Thyroid gland (tissue), 4 donors: ENCODE data around the gene DPP7. TPM values are rescaled to one million over a fixed set of nuclear protein-coding genes. Genes with fewer than 3 reads are reported as not detected.

ENCODE experiments used
- DNase-seq, 2 donors: peaks; one replicate each; pipeline ENCODE4 v3.0.0-alpha.2; 2019
- H3K27ac ChIP-seq, 3 donors: fragments of 200-600 bp; sonication (generic); 1 replicate in 2 of 3; 2 replicates in 1 of 3; pipeline ENCODE4 v1.5.1; 2016 to 2019; ENCODE audit warnings: mild to moderate bottlenecking in 1 of 3, moderate library complexity in 1 of 3
- H3K27me3 ChIP-seq: fragments of 200-600 bp; sonication (generic); one replicate; pipeline ENCODE4 v1.5.1; 2019
- H3K36me3 ChIP-seq, 2 donors: fragments of 200-600 bp; sonication (generic); one replicate each; pipeline ENCODE4 v1.5.1; 2016 to 2019
- H3K4me1 ChIP-seq, 2 donors: fragments of 200-600 bp; sonication (generic); one replicate each; pipeline ENCODE4 v1.5.1; 2017 to 2019
- H3K4me3 ChIP-seq, 3 donors: fragments of 200-600 bp; sonication (generic); replicated peaks in 1 of 3; 1 replicate in 2 of 3; 2 replicates in 1 of 3; pipeline ENCODE4 v1.5.1; 2016; ENCODE audit warnings: mild to moderate bottlenecking in 1 of 3
- H3K9me3 ChIP-seq: fragments of 200-600 bp; sonication (generic); one replicate; pipeline ENCODE4 v1.5.1; 2017
- POLR2A ChIP-seq, 2 donors: fragments of 450-650 bp; IDR thresholded peaks; one replicate each; pipeline ENCODE4 v1.6.1; 2017; ENCODE audit warnings: antibody characterized with exemption in 2 of 2, mild to moderate bottlenecking in 2 of 2, moderate library complexity in 1 of 2
- WGBS, 2 donors: methylation state at CpG; one replicate each; pipeline ENCODE4 v1.1.5; 2017; 5-methylcytosine and 5-hydroxymethylcytosine counted together
- intact Hi-C: fragments of 100-400 bp; cut with DNase I; formaldehyde crosslinking; loops from one replicate; pipeline ENCODE4 v1.15.1; 2023
- total RNA-seq, 4 donors: library from RNA; depleted of rRNA; stranded (reverse); fragments of >200 nt; gene quantifications; one replicate each; pipeline ENCODE4 v1.2.3, GENCODE V29; 2016
- TF ChIP-seq, protein P1 (sequence below), 6 experiments: fragments of 200-600 bp in 3 of 6; fragments of 450-650 bp in 3 of 6; sonication (generic) in 3 of 6; IDR thresholded peaks; one replicate each; pipeline ENCODE4 v1.5.1; 2016 to 2019; ENCODE audit warnings: antibody characterized with exemption in 6 of 6, mild to moderate bottlenecking in 2 of 6, inconsistent platforms in 1 of 6, moderate library complexity in 1 of 6

Gene DPP7
- total RNA-seq, 4 donors from 2014 or later = 120 to 209 (median 157) TPM

DNA sequence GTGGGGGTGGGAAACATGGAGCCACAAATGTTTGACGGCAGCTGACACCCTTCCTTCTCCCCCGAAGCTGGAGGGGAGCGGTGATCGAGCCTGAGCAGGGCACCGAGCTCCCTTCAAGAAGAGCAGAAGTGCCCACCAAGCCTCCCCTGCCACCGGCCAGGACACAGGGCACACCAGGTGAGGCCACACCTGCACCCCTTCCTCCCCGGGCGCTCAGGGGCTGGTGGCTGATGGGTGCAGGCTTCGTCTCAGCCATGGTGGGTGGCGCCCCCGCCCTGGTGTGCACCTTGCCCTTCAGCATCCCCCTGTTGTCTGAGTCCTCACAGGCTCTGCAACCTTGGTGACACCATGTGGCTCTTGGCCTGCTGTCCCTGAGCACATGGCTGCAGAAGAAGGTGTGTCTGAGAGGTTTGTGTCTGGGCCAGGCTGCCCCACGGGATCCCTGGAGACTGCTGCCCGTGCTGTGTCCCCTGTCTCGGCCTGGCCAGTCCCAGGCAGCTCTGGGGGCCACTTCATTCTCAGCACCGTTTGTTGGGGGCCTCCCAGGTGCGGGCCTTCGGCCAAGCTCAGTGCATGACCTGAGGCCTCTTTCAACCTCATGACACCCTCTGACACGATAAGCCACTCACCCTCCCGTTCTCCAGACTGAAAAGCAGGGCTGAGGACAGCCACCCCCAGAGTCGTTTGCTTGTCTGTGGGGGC is 16.6 kb downstream of the DPP7 start:
- WGBS, 2 donors = 91 to 96% methylated on average over 5 to 6 of the region's 20 CpGs
- H3K9me3 ChIP-seq = no peaks in the 10 kb centered on the region
- H3K4me1 ChIP-seq = no peaks in the 10 kb centered on the region
- TF ChIP-seq POLR2A (IDR thresholded peaks at IDR 0.05) = no peak
- TF ChIP-seq, protein P1, sequence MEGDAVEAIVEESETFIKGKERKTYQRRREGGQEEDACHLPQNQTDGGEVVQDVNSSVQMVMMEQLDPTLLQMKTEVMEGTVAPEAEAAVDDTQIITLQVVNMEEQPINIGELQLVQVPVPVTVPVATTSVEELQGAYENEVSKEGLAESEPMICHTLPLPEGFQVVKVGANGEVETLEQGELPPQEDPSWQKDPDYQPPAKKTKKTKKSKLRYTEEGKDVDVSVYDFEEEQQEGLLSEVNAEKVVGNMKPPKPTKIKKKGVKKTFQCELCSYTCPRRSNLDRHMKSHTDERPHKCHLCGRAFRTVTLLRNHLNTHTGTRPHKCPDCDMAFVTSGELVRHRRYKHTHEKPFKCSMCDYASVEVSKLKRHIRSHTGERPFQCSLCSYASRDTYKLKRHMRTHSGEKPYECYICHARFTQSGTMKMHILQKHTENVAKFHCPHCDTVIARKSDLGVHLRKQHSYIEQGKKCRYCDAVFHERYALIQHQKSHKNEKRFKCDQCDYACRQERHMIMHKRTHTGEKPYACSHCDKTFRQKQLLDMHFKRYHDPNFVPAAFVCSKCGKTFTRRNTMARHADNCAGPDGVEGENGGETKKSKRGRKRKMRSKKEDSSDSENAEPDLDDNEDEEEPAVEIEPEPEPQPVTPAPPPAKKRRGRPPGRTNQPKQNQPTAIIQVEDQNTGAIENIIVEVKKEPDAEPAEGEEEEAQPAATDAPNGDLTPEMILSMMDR (IDR thresholded peaks at IDR 0.05) = no peak
- no peaks in the 10 kb centered on the region for H3K27me3 ChIP-seq
- no peak overlapping the region for H3K27ac ChIP-seq
- intact Hi-C loops = no loop called here
- DNase-seq = no peak
- H3K36me3 ChIP-seq = peaks cover 32 to 38% of the 10 kb centered on the region in 2 donors
- H3K4me3 ChIP-seq = no peak overlapping the region

DNA sequence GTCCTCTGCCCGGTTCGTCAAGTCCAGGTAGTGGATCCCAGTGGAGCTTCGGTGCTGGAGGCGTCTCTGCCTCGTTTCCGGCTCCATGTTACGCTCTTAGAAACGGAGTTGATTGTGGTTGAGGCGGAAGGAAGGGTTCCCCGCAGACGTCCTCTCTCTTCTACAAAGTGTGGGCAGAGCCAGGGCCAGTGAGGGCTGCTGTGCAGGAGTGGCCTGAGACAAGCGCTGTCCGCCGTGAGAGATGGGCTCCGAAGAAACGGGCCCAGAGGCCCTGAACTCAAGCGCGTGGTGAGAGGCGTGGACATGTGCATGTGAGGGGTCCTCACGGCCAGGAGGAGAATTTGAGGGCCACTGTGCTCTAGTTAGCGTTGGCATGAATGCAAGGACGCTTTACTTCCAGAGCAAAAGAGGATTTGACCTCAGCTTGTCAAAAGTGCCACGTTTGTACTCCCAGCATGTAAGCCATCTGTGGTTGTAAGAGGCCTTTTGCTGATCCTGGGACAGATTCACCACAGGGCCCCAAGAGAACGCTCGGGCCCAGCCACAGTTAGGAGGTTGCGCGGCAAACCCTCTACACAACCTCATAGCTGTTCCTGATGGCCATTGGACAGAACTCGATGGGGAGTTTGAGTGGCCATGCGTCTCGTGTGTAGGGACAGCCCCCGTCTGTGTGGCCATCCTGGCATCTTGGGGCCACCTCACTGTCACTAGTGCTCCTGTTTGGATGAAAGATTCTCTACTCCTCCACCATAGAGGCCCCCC is 17.6 kb downstream of the DPP7 start:
- Histone ChIP-seq H3K27me3 (no peaks in the 10 kb centered on the region), H3K36me3 (peaks cover 25 to 31% of the 10 kb centered on the region in 2 donors), H3K9me3 (no peaks in the 10 kb centered on the region), H3K27ac (no peak overlapping the region), H3K4me3 (no peak overlapping the region), H3K4me1 (no peaks in the 10 kb centered on the region)
- no peak for DNase-seq
- intact Hi-C loops = no loop called here
- no peak for TF ChIP-seq POLR2A (IDR thresholded peaks at IDR 0.05)
- TF ChIP-seq, protein P1 (IDR thresholded peaks at IDR 0.05) = no peak
- WGBS, 2 donors = 91 to 95% methylated on average over 31 of the region's 31 CpGs

DNA sequence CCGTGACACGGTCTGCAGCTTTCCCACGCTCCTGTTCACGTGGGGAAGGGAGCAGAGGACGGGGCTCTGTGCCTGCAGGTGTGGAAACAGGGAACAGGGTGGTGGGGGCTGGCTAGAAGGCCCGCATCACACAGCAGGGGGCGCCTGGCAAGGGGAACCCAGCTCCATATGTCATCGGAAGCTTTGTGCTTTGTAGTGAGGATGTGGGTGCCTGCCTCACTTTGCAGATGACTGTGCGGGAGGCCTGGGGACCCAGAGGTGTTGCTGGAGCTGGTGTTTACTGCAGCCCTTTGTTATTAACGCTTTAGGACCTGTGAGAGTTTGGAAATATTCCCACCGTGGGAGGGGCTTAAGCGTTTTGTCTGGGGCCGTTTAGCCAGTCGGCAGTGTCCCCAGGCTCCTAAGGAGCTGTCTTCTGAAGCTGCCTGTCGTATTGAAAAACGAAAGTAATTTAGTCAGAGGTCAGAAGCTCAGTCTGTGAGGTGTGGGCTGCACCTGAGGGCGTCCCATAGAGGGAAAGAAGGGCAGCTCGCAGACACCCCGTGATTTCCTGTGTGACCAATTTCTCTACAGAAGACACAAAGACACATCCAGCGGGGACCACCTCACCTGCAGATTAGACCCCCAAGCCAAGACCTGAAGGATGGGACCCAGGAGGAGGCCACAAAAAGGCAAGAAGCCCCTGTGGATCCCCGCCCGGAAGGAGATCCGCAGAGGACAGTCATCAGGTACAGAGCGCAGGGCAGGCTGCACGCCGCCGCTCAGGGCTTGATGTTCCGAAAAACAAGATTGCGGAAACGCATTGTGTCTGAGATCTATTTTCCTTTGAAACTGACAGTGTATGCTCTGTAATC is 18.6 kb downstream of the DPP7 start:
- Histone ChIP-seq H3K36me3 (peaks cover 18 to 21% of the 10 kb centered on the region in 2 donors), H3K27ac (no peak overlapping the region), H3K27me3 (no peaks in the 10 kb centered on the region), H3K4me1 (no peaks in the 10 kb centered on the region), H3K9me3 (no peaks in the 10 kb centered on the region), H3K4me3 (no peak overlapping the region)
- WGBS, 2 donors = 81 to 86% methylated on average over 29 to 30 of the region's 30 CpGs
- no peak for DNase-seq
- TF ChIP-seq, protein P1 (IDR thresholded peaks at IDR 0.05) = no peak
- no peak for TF ChIP-seq POLR2A (IDR thresholded peaks at IDR 0.05)
- intact Hi-C loops = no loop called here

DNA sequence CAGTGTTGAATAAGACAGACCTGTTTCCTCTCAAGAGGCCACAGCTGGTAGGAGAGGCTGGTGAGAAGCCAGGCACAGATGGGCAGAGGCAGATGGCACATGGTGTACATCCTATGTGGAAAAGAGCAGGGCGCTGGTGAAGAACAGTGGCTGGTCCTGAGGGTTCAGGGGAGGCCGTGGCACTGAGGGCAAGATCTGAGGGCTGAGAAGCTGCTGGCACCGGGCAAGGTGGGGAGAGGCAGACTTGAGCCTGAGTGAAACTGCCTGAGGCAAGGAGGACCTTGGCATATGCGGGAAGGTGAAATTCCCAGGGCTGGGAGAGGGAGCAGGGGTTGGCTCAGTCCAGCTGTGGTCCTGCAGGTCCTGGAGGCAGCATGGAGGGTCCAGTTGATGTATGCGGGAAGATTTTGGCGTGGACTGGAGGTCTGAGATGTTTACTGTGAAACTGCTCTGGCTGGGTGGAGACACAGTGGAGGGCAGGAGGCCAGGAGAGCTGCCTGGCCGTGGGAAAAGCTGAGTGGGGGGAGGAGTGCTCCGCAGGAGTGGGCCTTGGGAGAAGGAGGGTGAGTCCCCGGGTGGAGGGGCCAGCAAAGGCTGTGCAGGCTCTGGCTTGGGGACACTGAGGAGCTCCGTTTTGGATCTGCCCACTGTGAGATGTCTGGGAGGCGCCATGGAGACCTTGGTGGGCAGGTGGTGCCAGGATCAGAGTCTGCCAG is 25.1 kb downstream of the DPP7 start:
- no peak for DNase-seq
- WGBS, 2 donors = 83 to 91% methylated on average over 11 of the region's 11 CpGs
- no peaks in the 10 kb centered on the region for H3K9me3 ChIP-seq
- no peak overlapping the region for H3K4me3 ChIP-seq
- no peak for TF ChIP-seq POLR2A (IDR thresholded peaks at IDR 0.05)
- TF ChIP-seq, protein P1 (IDR thresholded peaks at IDR 0.05) = no peak
- no peak overlapping the region for H3K27ac ChIP-seq
- no peaks in the 10 kb centered on the region for H3K27me3 ChIP-seq
- peaks cover 0 to 3% of the 10 kb centered on the region in 2 donors for H3K36me3 ChIP-seq
- intact Hi-C loops = no loop called here
- H3K4me1 ChIP-seq = peaks cover 15 to 19% of the 10 kb centered on the region in 2 donors
